Loucy (cell line): ENCODE data around the gene RPUSD3.

Experiments
- H2AFZ ChIP-seq: fragments of 200-600 bp; sonication (generic); 2 replicates; pipeline ENCODE4 v1.6.0; 2016; ENCODE audit warnings: antibody characterized with exemption, mild to moderate bottlenecking, low read length, moderate library complexity
- H3F3A ChIP-seq: fragments of 200-600 bp; 2 replicates; pipeline ENCODE4 v1.6.0; 2016; ENCODE audit warnings: antibody characterized with exemption, low read depth, mild to moderate bottlenecking
- H3K27me3 ChIP-seq: fragments of 200-600 bp; sonication (generic); 2 replicates; pipeline ENCODE4 v1.6.1; 2014; ENCODE audit warnings: low read length, mild to moderate bottlenecking; ENCODE audit not compliant: insufficient read depth, poor library complexity, severe bottlenecking
- H3K36me3 ChIP-seq: fragments of 200-600 bp; sonication (generic); 2 replicates; pipeline ENCODE4 v1.6.1; 2016; ENCODE audit warnings: low read length; ENCODE audit not compliant: insufficient read depth
- H3K4me1 ChIP-seq: fragments of 200-600 bp; sonication (generic); 2 replicates; pipeline ENCODE4 v1.5.1; 2014; ENCODE audit warnings: low read length, mild to moderate bottlenecking; ENCODE audit not compliant: insufficient read depth, poor library complexity, severe bottlenecking
- H3K4me2 ChIP-seq: fragments of 200-600 bp; sonication (generic); 2 replicates; pipeline ENCODE4 v1.6.0; 2014; ENCODE audit warnings: antibody characterized with exemption, low read length, low read depth, mild to moderate bottlenecking; ENCODE audit not compliant: poor library complexity, severe bottlenecking
- H3K4me3 ChIP-seq: fragments of 200-600 bp; sonication (generic); 2 replicates; pipeline ENCODE4 v1.5.1; 2014; ENCODE audit warnings: low read length, mild to moderate bottlenecking, mixed read lengths; ENCODE audit not compliant: poor library complexity, severe bottlenecking
- H3K79me2 ChIP-seq: fragments of 200-600 bp; sonication (generic); 2 replicates; pipeline ENCODE4 v1.6.1; 2014; ENCODE audit warnings: low read length; ENCODE audit not compliant: insufficient read depth
- H3K9ac ChIP-seq: fragments of 200-600 bp; sonication (generic); 2 replicates; pipeline ENCODE4 v1.6.0; 2014; ENCODE audit warnings: mild to moderate bottlenecking, low read depth, low read length, moderate library complexity; ENCODE audit not compliant: poor library complexity, severe bottlenecking
- H3K9me2 ChIP-seq: fragments of 200-600 bp; sonication (generic); replicated peaks from 2 replicates; pipeline ENCODE4 v1.6.1; 2016; ENCODE audit warnings: low read depth, low read length, mixed read lengths
- H3K9me3 ChIP-seq: fragments of 200-600 bp; sonication (generic); 2 replicates; pipeline ENCODE4 v1.6.1; 2014; ENCODE audit warnings: mild to moderate bottlenecking, antibody characterized with exemption, low read length, low read depth; ENCODE audit not compliant: insufficient read depth
- H4K20me1 ChIP-seq: fragments of 200-600 bp; sonication (generic); 2 replicates; pipeline ENCODE4 v1.6.0; 2014; ENCODE audit warnings: antibody characterized with exemption, low read length, mild to moderate bottlenecking; ENCODE audit not compliant: insufficient read depth, poor library complexity, severe bottlenecking
- EZH2phosphoT487 ChIP-seq: fragments of 200-600 bp; IDR thresholded peaks from 2 replicates; pipeline ENCODE4 v1.6.1; 2018; ENCODE audit warnings: antibody characterized with exemption, mild to moderate bottlenecking, moderate library complexity, borderline replicate concordance
- TF ChIP-seq, protein P1 (sequence below): fragments of 200-600 bp; sonication (generic); conservative IDR thresholded peaks from 2 replicates; pipeline ENCODE4 v1.5.1; 2014; ENCODE audit warnings: mild to moderate bottlenecking, antibody characterized with exemption, low read length

RPUSD3 gene

GRCh38 chr3:9815986-9816385 lies 27.8 kb downstream of the RPUSD3 start:
- Histone ChIP-seq H3K4me2 (no peak overlapping the region), H3K27me3 (no peaks in the 10 kb centered on the region), H3K9ac (no peak overlapping the region), H3K4me1 (no peaks in the 10 kb centered on the region), H3K36me3 (peaks cover 15% of the 10 kb centered on the region; the same call in 1 of the 2 replicates), H3K9me3 (no peaks in the 10 kb centered on the region), H2AFZ (no peak overlapping the region), H3K9me2 (no peaks in the 10 kb centered on the region), H3F3A (no peaks in the 10 kb centered on the region), H3K4me3 (no peak overlapping the region), H3K79me2 (no peaks in the 10 kb centered on the region), H4K20me1 (no peaks in the 10 kb centered on the region)
- TF ChIP-seq EZH2phosphoT487 = no peak
- TF ChIP-seq, protein P1, sequence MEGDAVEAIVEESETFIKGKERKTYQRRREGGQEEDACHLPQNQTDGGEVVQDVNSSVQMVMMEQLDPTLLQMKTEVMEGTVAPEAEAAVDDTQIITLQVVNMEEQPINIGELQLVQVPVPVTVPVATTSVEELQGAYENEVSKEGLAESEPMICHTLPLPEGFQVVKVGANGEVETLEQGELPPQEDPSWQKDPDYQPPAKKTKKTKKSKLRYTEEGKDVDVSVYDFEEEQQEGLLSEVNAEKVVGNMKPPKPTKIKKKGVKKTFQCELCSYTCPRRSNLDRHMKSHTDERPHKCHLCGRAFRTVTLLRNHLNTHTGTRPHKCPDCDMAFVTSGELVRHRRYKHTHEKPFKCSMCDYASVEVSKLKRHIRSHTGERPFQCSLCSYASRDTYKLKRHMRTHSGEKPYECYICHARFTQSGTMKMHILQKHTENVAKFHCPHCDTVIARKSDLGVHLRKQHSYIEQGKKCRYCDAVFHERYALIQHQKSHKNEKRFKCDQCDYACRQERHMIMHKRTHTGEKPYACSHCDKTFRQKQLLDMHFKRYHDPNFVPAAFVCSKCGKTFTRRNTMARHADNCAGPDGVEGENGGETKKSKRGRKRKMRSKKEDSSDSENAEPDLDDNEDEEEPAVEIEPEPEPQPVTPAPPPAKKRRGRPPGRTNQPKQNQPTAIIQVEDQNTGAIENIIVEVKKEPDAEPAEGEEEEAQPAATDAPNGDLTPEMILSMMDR = no peak

DNA sequence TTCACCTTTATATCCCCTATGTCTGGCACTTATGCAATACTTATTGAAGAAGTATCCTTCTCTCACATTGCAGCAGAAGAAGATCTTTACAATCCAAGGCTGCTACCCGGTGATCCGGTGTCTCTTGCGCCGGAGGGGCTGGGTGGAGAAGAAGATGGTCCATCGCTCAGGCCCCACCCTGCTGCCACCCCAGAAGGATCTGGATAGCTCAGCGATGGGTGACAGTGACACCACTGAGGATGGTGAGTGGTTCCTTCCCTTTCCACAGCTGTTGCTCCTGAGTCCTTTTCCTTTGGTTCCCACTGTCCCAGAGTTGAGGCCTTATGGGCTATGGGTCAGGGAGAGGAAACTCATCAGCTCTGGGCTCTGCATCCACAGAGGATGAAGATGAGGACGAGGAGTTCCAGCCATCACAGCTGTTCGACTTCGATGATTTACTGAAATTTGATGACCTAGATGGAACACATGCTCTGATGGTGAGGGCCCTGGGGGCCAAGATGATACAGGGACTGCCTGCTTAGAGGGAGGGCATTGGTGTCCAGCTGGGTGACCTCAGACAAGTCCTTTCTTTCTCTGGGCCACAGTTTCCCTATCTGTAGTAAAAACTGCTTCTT lies 30.8 kb downstream of the RPUSD3 start:
- H2AFZ ChIP-seq = no peak overlapping the region
- H3K4me3 ChIP-seq = no peak overlapping the region
- H3K27me3 ChIP-seq = no peaks in the 10 kb centered on the region
- H3K4me1 ChIP-seq = no peaks in the 10 kb centered on the region
- peaks cover 19% of the 10 kb centered on the region; the same call in 1 of the 2 replicates for H3K36me3 ChIP-seq
- no peaks in the 10 kb centered on the region for H3K79me2 ChIP-seq
- H3K9me3 ChIP-seq = no peaks in the 10 kb centered on the region
- no peaks in the 10 kb centered on the region for H3F3A ChIP-seq
- H4K20me1 ChIP-seq = no peaks in the 10 kb centered on the region
- no peak overlapping the region for H3K4me2 ChIP-seq
- TF ChIP-seq, protein P1 = no peak
- no peak for TF ChIP-seq EZH2phosphoT487
- H3K9ac ChIP-seq = no peak overlapping the region
- no peaks in the 10 kb centered on the region for H3K9me2 ChIP-seq

DNA sequence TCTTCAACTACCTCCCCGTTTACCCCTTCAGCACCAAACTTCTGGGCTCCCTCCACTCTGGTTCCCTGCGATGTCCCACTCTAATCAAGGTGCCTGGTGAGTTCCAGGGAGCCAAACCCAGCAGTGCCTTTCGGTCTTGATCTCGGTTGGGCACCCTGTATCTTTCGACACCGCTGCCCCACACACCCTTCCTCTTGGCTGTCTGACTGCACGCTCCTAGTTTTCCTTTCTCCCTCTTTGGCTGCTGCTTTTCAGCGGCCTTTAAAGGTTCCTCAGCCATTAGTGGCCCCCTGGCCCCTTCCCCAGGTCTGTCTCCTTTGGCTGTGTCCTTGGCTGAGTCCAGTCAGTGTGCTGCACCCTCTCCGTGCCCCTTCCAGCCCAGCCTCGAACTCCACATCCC lies 33.0 kb downstream of the RPUSD3 start:
- Histone ChIP-seq H3K9me3 (no peaks in the 10 kb centered on the region), H3K4me1 (no peaks in the 10 kb centered on the region), H3K4me2 (no peak overlapping the region), H2AFZ (no peak overlapping the region), H3K4me3 (no peak overlapping the region), H3K9me2 (no peaks in the 10 kb centered on the region), H3K36me3 (peaks cover 38% of the 10 kb centered on the region; the same call in 1 of the 2 replicates), H4K20me1 (no peaks in the 10 kb centered on the region), H3F3A (no peaks in the 10 kb centered on the region; the same call in 1 of the 2 replicates), H3K79me2 (no peaks in the 10 kb centered on the region), H3K27me3 (no peaks in the 10 kb centered on the region), H3K9ac (no peak overlapping the region)
- TF ChIP-seq, protein P1 = no peak
- TF ChIP-seq EZH2phosphoT487 = no peak
